HEK293T (cell line): ENCODE results near the gene DNER.

Experiments used
- CTCF ChIA-PET: fragments of 350-600 bp; formaldehyde crosslinking; extraction: SDS; loops from one replicate; lab custom pipeline; 2021; ENCODE audit warnings: antibody characterized with exemption, inconsistent platforms; lab: Yijun Ruan, JAX
- POLR2A ChIA-PET: fragments of 350-600 bp; formaldehyde crosslinking; extraction: SDS; loops from one replicate; lab custom pipeline; 2020; ENCODE audit warnings: antibody characterized with exemption, inconsistent platforms; lab: Yijun Ruan, JAX
- DNase-seq: peaks from one replicate; pipeline ENCODE4 v3.0.0; 2012; ENCODE audit warnings: mixed read lengths; ENCODE audit errors: extremely low spot score
- ARNT ChIP-seq: fragments of 450-650 bp; IDR thresholded peaks from 2 replicates; pipeline ENCODE4 v1.6.1; 2017; ENCODE audit warnings: mild to moderate bottlenecking
- BHLHE40 ChIP-seq: fragments of 450-650 bp; IDR thresholded peaks from 2 replicates; pipeline ENCODE4 v1.6.1; 2016; ENCODE audit warnings: mild to moderate bottlenecking, moderate library complexity, borderline replicate concordance
- CTBP1 ChIP-seq: fragments of 450-650 bp; IDR thresholded peaks from 2 replicates; pipeline ENCODE4 v1.6.1; 2016; ENCODE audit warnings: borderline replicate concordance
- ELF4 ChIP-seq: fragments of 450-650 bp; IDR thresholded peaks from 2 replicates; pipeline ENCODE4 v1.6.1; 2017; ENCODE audit warnings: antibody characterized with exemption
- FOXA1 ChIP-seq: fragments of 450-650 bp; IDR thresholded peaks from 2 replicates; pipeline ENCODE4 v1.6.1; 2016; ENCODE audit warnings: mild to moderate bottlenecking
- FOXK2 ChIP-seq: fragments of 450-650 bp; IDR thresholded peaks from 2 replicates; pipeline ENCODE4 v1.6.1; 2016; ENCODE audit warnings: mild to moderate bottlenecking
- FOXM1 ChIP-seq: fragments of 450-650 bp; IDR thresholded peaks from 2 replicates; pipeline ENCODE4 v1.6.1; 2017; ENCODE audit warnings: mild to moderate bottlenecking, borderline replicate concordance
- HDGF ChIP-seq: fragments of 450-650 bp; IDR thresholded peaks from 2 replicates; pipeline ENCODE4 v1.6.1; 2017; ENCODE audit warnings: antibody characterized with exemption, borderline replicate concordance
- L3MBTL2 ChIP-seq: fragments of 450-650 bp; conservative IDR thresholded peaks from 2 replicates; pipeline ENCODE4 v1.6.1; 2016; ENCODE audit warnings: mild to moderate bottlenecking
- LEF1 ChIP-seq: fragments of 450-650 bp; IDR thresholded peaks from 2 replicates; pipeline ENCODE4 v1.6.1; 2017; ENCODE audit warnings: mild to moderate bottlenecking, borderline replicate concordance
- NFRKB ChIP-seq: fragments of 450-650 bp; IDR thresholded peaks from 2 replicates; pipeline ENCODE4 v1.6.1; 2016; ENCODE audit warnings: mild to moderate bottlenecking, moderate library complexity
- PKNOX1 ChIP-seq: fragments of 450-650 bp; IDR thresholded peaks from 2 replicates; pipeline ENCODE4 v1.6.1; 2016
- SP1 ChIP-seq: fragments of 450-650 bp; IDR thresholded peaks from 2 replicates; pipeline ENCODE4 v1.6.1; 2017
- SUZ12 ChIP-seq: fragments of 450-650 bp; IDR thresholded peaks from 2 replicates; pipeline ENCODE4 v1.6.1; 2016; ENCODE audit warnings: mild to moderate bottlenecking
- TARDBP ChIP-seq: fragments of 450-650 bp; IDR thresholded peaks from 2 replicates; pipeline ENCODE4 v1.6.1; 2016
- ZNF384 ChIP-seq: fragments of 450-650 bp; IDR thresholded peaks from 2 replicates; pipeline ENCODE4 v1.6.1; 2016

DNER gene

GRCh38 chr2:229675569-229675968 is 38.8 kb downstream of the DNER start:
- TF ChIP-seq HDGF (no peak), PKNOX1 (no peak)
- no peak for DNase-seq
- ChIA-PET CTCF (no interaction called here), POLR2A (no interaction called here)

- ChIA-PET POLR2A (no interaction called here), CTCF (no interaction called here)
- no peak for DNase-seq
- TF ChIP-seq ELF4, result no peak
- TF ChIP-seq SUZ12, result no peak
- no peak for TF ChIP-seq LEF1
- no peak for TF ChIP-seq TARDBP
- TF ChIP-seq HDGF, result no peak
- no peak for TF ChIP-seq L3MBTL2
- no peak for TF ChIP-seq BHLHE40
- no peak for TF ChIP-seq ZNF384
- TF ChIP-seq FOXK2, result no peak
These were observed 39.4 kb downstream of the DNER start for GRCh38 chr2:229674830-229675530.

- TF ChIP-seq PKNOX1 (no peak), FOXA1 (no peak), BHLHE40 (no peak)
- CTCF ChIA-PET, result no interaction called here
- DNase-seq, result no peak
- POLR2A ChIA-PET, result no interaction called here
These were observed 40.7 kb downstream of the DNER start for GRCh38 chr2:229673676-229674075.

- ChIA-PET CTCF (no interaction called here), POLR2A (no interaction called here)
- TF ChIP-seq LEF1, result no peak
- TF ChIP-seq HDGF, result no peak
- TF ChIP-seq TARDBP, result no peak
- TF ChIP-seq SP1, result no peak
- DNase-seq, result no peak
These were observed 42.3 kb downstream of the DNER start for GRCh38 chr2:229672021-229672420.

GRCh38 chr2:229669841-229670240 is 44.5 kb downstream of the DNER start:
- ChIA-PET CTCF (no interaction called here), POLR2A (no interaction called here)
- TF ChIP-seq TARDBP (no peak), PKNOX1 (no peak), L3MBTL2 (no peak), ELF4 (no peak), ZNF384 (no peak), SUZ12 (no peak), LEF1 (no peak), HDGF (no peak), CTBP1 (no peak)

GRCh38 chr2:229666811-229667210 is 47.5 kb downstream of the DNER start:
- TF ChIP-seq FOXA1 (no peak), LEF1 (no peak), FOXM1 (no peak), PKNOX1 (no peak), SUZ12 (no peak), TARDBP (no peak), ELF4 (no peak), NFRKB (no peak), CTBP1 (no peak), FOXK2 (no peak), ZNF384 (no peak), SP1 (no peak), HDGF (no peak), L3MBTL2 (no peak), ARNT (no peak), BHLHE40 (no peak)
- ChIA-PET CTCF (no interaction called here), POLR2A (no interaction called here)
- no peak for DNase-seq

More at GRCh38 chr2:229669841-229670240, 44.5 kb downstream of the DNER start:
- DNase-seq, result no peak
